Endothelial cell of umbilical vein (primary cell): ENCODE data around the gene AQR. TPM values are rescaled to one million over a fixed set of nuclear protein-coding genes. Genes with fewer than 3 reads are reported as not detected.
"Not testable (repeated sequence)": the region's sequence is repeated elsewhere in the genome, so short reads cannot be mapped to it uniquely, and the experiment has no call there.

Experiments used
- BruUV-seq: library from RNA; stranded (reverse); fragments of 400-500 nt; replicated peaks from 2 replicates; lab custom pipeline; 2021; lab: Mats Ljungman, UMichigan
- CTCF ChIA-PET: fragments of 300-600, 350-600 bp; sonication (Branson Sonifier 250); formaldehyde crosslinking; loops from one replicate; lab custom pipeline; 2021; ENCODE audit warnings: antibody characterized with exemption, inconsistent platforms; lab: Charles Lee
- POLR2A ChIA-PET: fragments of 300-600, 350-600 bp; sonication (Branson Sonifier 250); formaldehyde crosslinking; loops from one replicate; lab custom pipeline; 2021; ENCODE audit warnings: antibody characterized with exemption, inconsistent platforms; lab: Charles Lee
- DNase-seq: peaks from one replicate; pipeline ENCODE4 v3.0.0-alpha.2; 2011; ENCODE audit warnings: low read depth, low spot score
- FAIRE-seq: peaks from 2 replicates; lab custom pipeline; 2011; peaks lifted over from hg19 to GRCh38; lab: Jason Lieb, UNC
- H2AFZ ChIP-seq: 2 replicates; pipeline ENCODE4 v1.6.0; 2012; ENCODE audit warnings: low read depth, low read length, control low read depth, inconsistent platforms
- H3K27ac ChIP-seq: 2 replicates; pipeline ENCODE4 v1.5.1; 2011; ENCODE audit warnings: low read depth, mild to moderate bottlenecking, control low read depth, low read length, moderate library complexity; ENCODE audit not compliant: insufficient read depth
- H3K27me3 ChIP-seq, 2 experiments: 2 replicates each; pipeline versions ENCODE4 v1.6.0 to v1.6.1; 2011; ENCODE audit warnings: low read length in 2 of 2, mixed read lengths in 1 of 2; ENCODE audit not compliant: control insufficient read depth in 2 of 2, insufficient read depth in 2 of 2
- H3K36me3 ChIP-seq, 2 experiments: 2 replicates in 1 of 2; 3 replicates in 1 of 2; pipeline ENCODE4 v1.5.1; 2011; ENCODE audit warnings: low read length in 2 of 2, mild to moderate bottlenecking in 1 of 2, moderate library complexity in 1 of 2; ENCODE audit not compliant: control insufficient read depth in 2 of 2, insufficient read depth in 2 of 2; ENCODE audit errors: extremely low read depth in 1 of 2
- H3K4me1 ChIP-seq: 3 replicates; pipeline ENCODE4 v1.5.1; 2011; ENCODE audit warnings: mild to moderate bottlenecking, low read length; ENCODE audit not compliant: control insufficient read depth, insufficient read depth; ENCODE audit errors: extremely low read depth
- H3K4me2 ChIP-seq: 2 replicates; pipeline ENCODE4 v1.6.1; 2011; ENCODE audit warnings: low read length, control low read depth, mixed read lengths; ENCODE audit not compliant: insufficient read depth
- H3K4me3 ChIP-seq, 3 experiments: fragments of 200-600 bp in 1 of 3; sonication (generic), shearing (Covaris generic) in 1 of 3; replicated peaks in 1 of 3; 2 replicates each; pipeline ENCODE4 v1.5.1; 2011 to 2016; ENCODE audit warnings: control low read depth in 3 of 3, low read length in 3 of 3, mild to moderate bottlenecking in 2 of 3, inconsistent platforms in 1 of 3, low read depth in 1 of 3, moderate library complexity in 1 of 3; ENCODE audit not compliant: insufficient read depth in 1 of 3
- H3K79me2 ChIP-seq: 2 replicates; pipeline ENCODE4 v1.6.0; 2012; ENCODE audit warnings: low read length, inconsistent platforms; ENCODE audit not compliant: control insufficient read depth, insufficient read depth
- H3K9ac ChIP-seq: replicated peaks from 2 replicates; pipeline ENCODE3; 2011; ENCODE audit warnings: low read length, control low read depth; ENCODE audit not compliant: insufficient read depth; ENCODE audit errors: extremely low read depth
- H3K9me1 ChIP-seq: replicated peaks from 3 replicates; pipeline ENCODE4 v1.6.0; 2011; ENCODE audit warnings: mild to moderate bottlenecking, low read length; ENCODE audit not compliant: control insufficient read depth, insufficient read depth; ENCODE audit errors: extremely low read depth
- H3K9me3 ChIP-seq: replicated peaks from 2 replicates; pipeline ENCODE4 v1.5.1; 2012; ENCODE audit warnings: low read length, inconsistent platforms; ENCODE audit not compliant: control insufficient read depth, insufficient read depth
- H4K20me1 ChIP-seq: replicated peaks from 2 replicates; pipeline ENCODE3; 2011; ENCODE audit warnings: mild to moderate bottlenecking, low read length; ENCODE audit not compliant: control insufficient read depth, insufficient read depth; ENCODE audit errors: extremely low read depth
- CTCF ChIP-seq, 2 donors: IDR thresholded peaks; 1 replicate in 1 of 2; 2 replicates in 1 of 2; pipeline ENCODE4 v1.5.1; 2011; ENCODE audit warnings: low read length in 2 of 2, mild to moderate bottlenecking in 2 of 2, moderate library complexity in 2 of 2, control low read depth in 1 of 2, inconsistent platforms in 1 of 2, low read depth in 1 of 2; ENCODE audit not compliant: insufficient read depth in 1 of 2; ENCODE audit errors: extremely low read depth in 1 of 2
- JUN ChIP-seq: IDR thresholded peaks from 2 replicates; pipeline ENCODE4 v1.6.1; 2011; ENCODE audit warnings: borderline replicate concordance, low read depth; ENCODE audit not compliant: insufficient read length, insufficient read depth
- MAX ChIP-seq: IDR thresholded peaks from 2 replicates; pipeline ENCODE4 v1.6.1; 2011; ENCODE audit not compliant: insufficient read depth, insufficient read length
- POLR2AphosphoS5 ChIP-seq: IDR thresholded peaks from 2 replicates; pipeline ENCODE4 v1.6.1; 2012; ENCODE audit warnings: low read depth, mild to moderate bottlenecking, control low read depth, low read length, moderate library complexity; ENCODE audit not compliant: insufficient read depth
- dilution Hi-C: fragments of 300-500 bp; cut with MboI; formaldehyde crosslinking; loops from one replicate; pipeline ENCODE4 v1.15.0; 2019; ENCODE audit warnings: low sequenced_read_pairs; ENCODE audit not compliant: extremely low pct_ligation_motif_present
- intact Hi-C: fragments of 100-400 bp; cut with micrococcal nuclease; formaldehyde crosslinking; loops from one replicate; pipeline ENCODE4 v1.10.0; 2022
- polyA plus RNA-seq, 4 experiments: library from polyadenylated mRNA; depleted of rRNA in 3 of 4; stranded (reverse) in 3 of 4; unstranded in 1 of 4; fragments of >200 nt; gene quantifications; 2 replicates each; pipeline versions ENCODE4 v1.2.1 to v1.2.3, GENCODE V29; 2011 to 2012; ENCODE audit warnings: missing spikeins in 1 of 4
- total RNA-seq: library from RNA; stranded (reverse); gene quantifications from 2 replicates; pipeline ENCODE4 v1.2.3, GENCODE V29; 2021

The AQR gene
- total and polyA plus RNA-seq, 2 donors (not counting 3 experiments of a cell fraction or from before 2014, with no cell fraction given) = 18.7 to 37.5 TPM

GRCh38 chr15:34808016-34808415 is 161.5 kb downstream of the AQR start:
- CTCF ChIA-PET = no interaction called here
- Histone ChIP-seq H3K79me2 (no peaks in the 10 kb centered on the region), H3K9me3 (no peaks in the 10 kb centered on the region), H3K4me2 (no peak overlapping the region), H3K27ac (no peak overlapping the region), H2AFZ (no peak overlapping the region), H3K4me3 (no peak overlapping the region), H3K36me3 (no peaks in the 10 kb centered on the region), H3K9me1 (no peaks in the 10 kb centered on the region), H4K20me1 (no peaks in the 10 kb centered on the region), H3K4me1 (no peaks in the 10 kb centered on the region), H3K9ac (no peak overlapping the region), H3K27me3 (peaks cover 4 to 13% of the 10 kb centered on the region in 2 experiments)
- DNase-seq (no peak), FAIRE-seq (no peak)
- no TSS peak for BruUV-seq
- dilution Hi-C loops = no loop called here
- TF ChIP-seq JUN = no peak
- TF ChIP-seq POLR2AphosphoS5 = no peak
- no peak for TF ChIP-seq MAX
- TF ChIP-seq CTCF (IDR thresholded peaks at IDR 0.05; ENCODE audit: extremely low read depth in 1 of 2, insufficient read depth in 1 of 2, low read depth in 1 of 2, low read length in 2 of 2) = no peak
- POLR2A ChIA-PET = no interaction called here
- intact Hi-C loops = no loop called here

GRCh38 chr15:34807241-34807640 is 162.3 kb downstream of the AQR start:
- CTCF ChIA-PET = interaction anchor here (1.4 kb wide), 1 partner anchor 36 kb away, joined by 5 read pairs; no protein-coding TSS in a partner anchor

More at GRCh38 chr15:34807241-34807640, 162.3 kb downstream of the AQR start:
- POLR2A ChIA-PET, H3K36me3 ChIP-seq, H3K4me3 ChIP-seq, dilution Hi-C loops, H3K27ac ChIP-seq, H3K9me3 ChIP-seq, H3K4me2 ChIP-seq, DNase-seq, H3K79me2 ChIP-seq, H3K4me1 ChIP-seq, H4K20me1 ChIP-seq, H2AFZ ChIP-seq, H3K9me1 ChIP-seq, BruUV-seq, FAIRE-seq, H3K9ac ChIP-seq, intact Hi-C loops: not testable (repeated sequence)
- peaks cover 4 to 13% of the 10 kb centered on the region in 2 experiments for H3K27me3 ChIP-seq
